HEK293 (cell line): ENCODE measurements around the gene KPNA4.

Experiments used
- CTCF ChIA-PET: fragments of 350-600 bp; formaldehyde crosslinking; extraction: SDS; loops from one replicate; lab custom pipeline; 2021; ENCODE audit warnings: antibody characterized with exemption; lab: Yijun Ruan, JAX
- POLR2A ChIA-PET: fragments of 300-600 bp; formaldehyde crosslinking; extraction: SDS; loops from one replicate; lab custom pipeline; 2020; ENCODE audit warnings: antibody characterized with exemption, inconsistent platforms; lab: Yijun Ruan, JAX
- H3K27ac ChIP-seq: fragments of 200-500 bp; sonication (Bioruptor generic); 2 replicates; pipeline ENCODE4 v1.5.1; 2014; ENCODE audit warnings: low read depth, low read length, control low read depth, inconsistent platforms; ENCODE audit errors: extremely low read depth
- H3K36me3 ChIP-seq, 2 experiments: fragments of 200-500 bp in 1 of 2; sonication (Bioruptor generic) in 1 of 2; 1 replicate in 1 of 2; 2 replicates in 1 of 2; pipeline ENCODE4 v1.5.1; 2014 to 2017; ENCODE audit warnings: inconsistent platforms in 2 of 2, low read length in 2 of 2; ENCODE audit not compliant: control insufficient read depth in 2 of 2, insufficient read depth in 1 of 2
- H3K4me1 ChIP-seq: fragments of 200-500 bp; sonication (Bioruptor generic); 2 replicates; pipeline ENCODE4 v1.5.1; 2014; ENCODE audit warnings: mild to moderate bottlenecking, low read length, inconsistent platforms; ENCODE audit not compliant: control insufficient read depth, insufficient read depth
- H3K4me3 ChIP-seq: 2 replicates; pipeline ENCODE4 v1.5.1; 2011; ENCODE audit warnings: low read depth, mild to moderate bottlenecking, control low read depth, low read length, moderate library complexity
- H3K9me3 ChIP-seq: fragments of 200-500 bp; sonication (Bioruptor generic); 2 replicates; pipeline ENCODE4 v1.5.1; 2014; ENCODE audit warnings: low read depth, low read length, inconsistent platforms; ENCODE audit not compliant: control insufficient read depth, insufficient read depth
- GLIS1 ChIP-seq: fragments of 450-650 bp; formaldehyde crosslinking; IDR thresholded peaks from 2 replicates; pipeline ENCODE4 v1.5.1; 2016; ENCODE audit warnings: missing biosample characterization, missing genetic modification characterization
- PRDM4 ChIP-seq: fragments of 450-650 bp; formaldehyde crosslinking; IDR thresholded peaks from 2 replicates; pipeline ENCODE4 v1.5.1; 2017; ENCODE audit warnings: missing biosample characterization, missing genetic modification characterization
- ZBTB21 ChIP-seq: fragments of 450-650 bp; formaldehyde crosslinking; IDR thresholded peaks from 2 replicates; pipeline ENCODE4 v1.5.1; 2017; ENCODE audit warnings: missing biosample characterization, missing genetic modification characterization
- ZBTB48 ChIP-seq: fragments of 450-650 bp; formaldehyde crosslinking; IDR thresholded peaks from 2 replicates; pipeline ENCODE4 v1.5.1; 2016; ENCODE audit warnings: missing biosample characterization, missing genetic modification characterization
- ZNF16 ChIP-seq: fragments of 450-650 bp; formaldehyde crosslinking; IDR thresholded peaks from 2 replicates; pipeline ENCODE4 v1.5.1; 2016; ENCODE audit warnings: low read depth, missing biosample characterization, missing genetic modification characterization
- ZNF26 ChIP-seq: fragments of 450-650 bp; formaldehyde crosslinking; IDR thresholded peaks from 2 replicates; pipeline ENCODE4 v1.5.1; 2016; ENCODE audit warnings: missing biosample characterization, missing genetic modification characterization
- ZNF354C ChIP-seq: fragments of 450-650 bp; formaldehyde crosslinking; IDR thresholded peaks from 2 replicates; pipeline ENCODE4 v1.5.1; 2016; ENCODE audit warnings: missing biosample characterization, missing genetic modification characterization, low read depth, borderline replicate concordance
- ZNF416 ChIP-seq: fragments of 450-650 bp; formaldehyde crosslinking; IDR thresholded peaks from 2 replicates; pipeline ENCODE4 v1.5.1; 2016; ENCODE audit warnings: missing biosample characterization, missing genetic modification characterization
- ZNF433 ChIP-seq: fragments of 450-650 bp; formaldehyde crosslinking; IDR thresholded peaks from 2 replicates; pipeline ENCODE4 v1.5.1; 2016; ENCODE audit warnings: missing biosample characterization, missing genetic modification characterization, low read depth
- ZNF501 ChIP-seq: fragments of 450-650 bp; formaldehyde crosslinking; IDR thresholded peaks from 2 replicates; pipeline ENCODE4 v1.5.1; 2016; ENCODE audit warnings: missing biosample characterization, missing genetic modification characterization
- ZNF530 ChIP-seq: fragments of 450-650 bp; formaldehyde crosslinking; IDR thresholded peaks from 2 replicates; pipeline ENCODE4 v1.5.1; 2016; ENCODE audit warnings: low read depth, missing biosample characterization, missing genetic modification characterization
- ZNF585B ChIP-seq: fragments of 450-650 bp; formaldehyde crosslinking; IDR thresholded peaks from 2 replicates; pipeline ENCODE4 v1.5.1; 2016; ENCODE audit warnings: missing biosample characterization, missing genetic modification characterization
- ZNF600 ChIP-seq: fragments of 450-650 bp; formaldehyde crosslinking; IDR thresholded peaks from 2 replicates; pipeline ENCODE4 v1.5.1; 2016; ENCODE audit warnings: missing biosample characterization, missing genetic modification characterization
- ZNF610 ChIP-seq: fragments of 450-650 bp; formaldehyde crosslinking; IDR thresholded peaks from 2 replicates; pipeline ENCODE4 v1.5.1; 2016; ENCODE audit warnings: missing biosample characterization, missing genetic modification characterization, borderline replicate concordance
- ZNF623 ChIP-seq: fragments of 450-650 bp; formaldehyde crosslinking; IDR thresholded peaks from 2 replicates; pipeline ENCODE4 v1.5.1; 2016; ENCODE audit warnings: missing biosample characterization, missing genetic modification characterization
- ZNF639 ChIP-seq: fragments of 450-650 bp; formaldehyde crosslinking; IDR thresholded peaks from 2 replicates; pipeline ENCODE4 v1.5.1; 2016; ENCODE audit warnings: missing biosample characterization, missing genetic modification characterization
- ZNF670 ChIP-seq: fragments of 450-650 bp; formaldehyde crosslinking; IDR thresholded peaks from 2 replicates; pipeline ENCODE4 v1.5.1; 2016; ENCODE audit warnings: missing biosample characterization, missing genetic modification characterization, low read depth
- ZNF707 ChIP-seq: fragments of 450-650 bp; formaldehyde crosslinking; IDR thresholded peaks from 2 replicates; pipeline ENCODE4 v1.5.1; 2016; ENCODE audit warnings: missing biosample characterization, missing genetic modification characterization
- ZNF76 ChIP-seq: fragments of 450-650 bp; formaldehyde crosslinking; IDR thresholded peaks from 2 replicates; pipeline ENCODE4; 2016; ENCODE audit warnings: low read depth, missing biosample characterization, missing genetic modification characterization, borderline replicate concordance
- ZNF837 ChIP-seq: fragments of 450-650 bp; formaldehyde crosslinking; IDR thresholded peaks from 2 replicates; pipeline ENCODE4 v1.5.1; 2016; ENCODE audit warnings: missing biosample characterization, missing genetic modification characterization
- TF ChIP-seq, protein P1 (sequence below): fragments of 450-650 bp; formaldehyde crosslinking; IDR thresholded peaks from 2 replicates; pipeline ENCODE4 v1.5.1; 2017; ENCODE audit warnings: missing biosample characterization, mild to moderate bottlenecking, missing genetic modification characterization, moderate library complexity
- TF ChIP-seq, protein P2 (sequence below): fragments of 450-650 bp; formaldehyde crosslinking; IDR thresholded peaks from 2 replicates; pipeline ENCODE4 v1.5.1; 2017; ENCODE audit warnings: missing biosample characterization, missing genetic modification characterization
- TF ChIP-seq, protein P3 (sequence below): sonication (generic); formaldehyde crosslinking; IDR thresholded peaks from 2 replicates; pipeline ENCODE4 v1.8.1; 2022; ENCODE audit warnings: mild to moderate bottlenecking, moderate library complexity, missing genetic modification reagents
- TF ChIP-seq, protein P4 (sequence below): fragments of 450-650 bp; IDR thresholded peaks from 2 replicates; pipeline ENCODE4 v1.5.1; 2018; ENCODE audit warnings: missing biosample characterization, mild to moderate bottlenecking, missing genetic modification characterization

Gene KPNA4

DNA sequence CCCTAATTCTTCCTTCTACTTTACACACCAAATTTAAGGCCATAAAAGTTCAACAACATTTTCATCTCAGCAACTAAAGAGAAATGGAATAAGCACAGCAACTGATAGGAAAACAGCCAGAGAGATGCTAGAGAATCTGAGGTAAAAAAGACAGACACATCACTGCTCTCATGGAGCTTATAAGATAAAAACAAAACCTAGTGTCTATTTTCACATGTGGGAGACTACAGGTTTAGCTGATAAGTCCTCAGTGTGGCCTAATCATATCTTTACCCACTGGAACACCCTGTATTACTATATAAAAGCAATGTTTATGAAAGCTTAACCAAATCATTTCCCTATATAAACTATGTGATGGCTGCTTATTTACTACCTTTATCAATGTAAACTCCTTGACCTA is 33.0 kb downstream of the KPNA4 start:
- ChIA-PET POLR2A (no interaction called here), CTCF (interaction anchor here (0.6 to 0.7 kb wide), 2 partner anchors 44 to 410 kb away, joined by 3 read pairs; no protein-coding TSS in a partner anchor)
- Histone ChIP-seq H3K4me3 (no peak overlapping the region), H3K27ac (no peak overlapping the region), H3K9me3 (no peaks in the 10 kb centered on the region), H3K36me3 (peaks cover 15 to 55% of the 10 kb centered on the region in 2 experiments)
- TF ChIP-seq ZNF433 (tag by site-specific recombination), result no peak
- TF ChIP-seq, protein P1, sequence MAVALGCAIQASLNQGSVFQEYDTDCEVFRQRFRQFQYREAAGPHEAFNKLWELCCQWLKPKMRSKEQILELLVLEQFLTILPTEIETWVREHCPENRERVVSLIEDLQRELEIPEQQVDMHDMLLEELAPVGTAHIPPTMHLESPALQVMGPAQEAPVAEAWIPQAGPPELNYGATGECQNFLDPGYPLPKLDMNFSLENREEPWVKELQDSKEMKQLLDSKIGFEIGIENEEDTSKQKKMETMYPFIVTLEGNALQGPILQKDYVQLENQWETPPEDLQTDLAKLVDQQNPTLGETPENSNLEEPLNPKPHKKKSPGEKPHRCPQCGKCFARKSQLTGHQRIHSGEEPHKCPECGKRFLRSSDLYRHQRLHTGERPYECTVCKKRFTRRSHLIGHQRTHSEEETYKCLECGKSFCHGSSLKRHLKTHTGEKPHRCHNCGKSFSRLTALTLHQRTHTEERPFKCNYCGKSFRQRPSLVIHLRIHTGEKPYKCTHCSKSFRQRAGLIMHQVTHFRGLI (tag by site-specific recombination), result no peak
- no peak for TF ChIP-seq ZNF76 (tag by site-specific recombination)
- TF ChIP-seq ZNF585B, result no peak
- TF ChIP-seq ZNF530 (tag by site-specific recombination), result no peak
- no peak for TF ChIP-seq ZNF600 (tag by site-specific recombination)
- no peak for TF ChIP-seq ZNF670
- TF ChIP-seq ZNF501 (tag by site-specific recombination), result no peak
- no peak for TF ChIP-seq ZNF354C (tag by site-specific recombination)
- no peak for TF ChIP-seq ZBTB21 (tag by site-specific recombination)
- TF ChIP-seq ZNF26, result no peak
- TF ChIP-seq ZNF837 (tag by site-specific recombination), result no peak
- TF ChIP-seq ZBTB48 (tag by site-specific recombination), result no peak
- TF ChIP-seq GLIS1 (tag by site-specific recombination), result no peak
- TF ChIP-seq, protein P2, sequence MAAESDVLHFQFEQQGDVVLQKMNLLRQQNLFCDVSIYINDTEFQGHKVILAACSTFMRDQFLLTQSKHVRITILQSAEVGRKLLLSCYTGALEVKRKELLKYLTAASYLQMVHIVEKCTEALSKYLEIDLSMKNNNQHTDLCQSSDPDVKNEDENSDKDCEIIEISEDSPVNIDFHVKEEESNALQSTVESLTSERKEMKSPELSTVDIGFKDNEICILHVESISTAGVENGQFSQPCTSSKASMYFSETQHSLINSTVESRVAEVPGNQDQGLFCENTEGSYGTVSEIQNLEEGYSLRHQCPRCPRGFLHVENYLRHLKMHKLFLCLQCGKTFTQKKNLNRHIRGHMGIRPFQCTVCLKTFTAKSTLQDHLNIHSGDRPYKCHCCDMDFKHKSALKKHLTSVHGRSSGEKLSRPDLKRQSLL (tag by site-specific recombination), result no peak
- no peak for TF ChIP-seq ZNF16 (tag by site-specific recombination)
- TF ChIP-seq, protein P3, sequence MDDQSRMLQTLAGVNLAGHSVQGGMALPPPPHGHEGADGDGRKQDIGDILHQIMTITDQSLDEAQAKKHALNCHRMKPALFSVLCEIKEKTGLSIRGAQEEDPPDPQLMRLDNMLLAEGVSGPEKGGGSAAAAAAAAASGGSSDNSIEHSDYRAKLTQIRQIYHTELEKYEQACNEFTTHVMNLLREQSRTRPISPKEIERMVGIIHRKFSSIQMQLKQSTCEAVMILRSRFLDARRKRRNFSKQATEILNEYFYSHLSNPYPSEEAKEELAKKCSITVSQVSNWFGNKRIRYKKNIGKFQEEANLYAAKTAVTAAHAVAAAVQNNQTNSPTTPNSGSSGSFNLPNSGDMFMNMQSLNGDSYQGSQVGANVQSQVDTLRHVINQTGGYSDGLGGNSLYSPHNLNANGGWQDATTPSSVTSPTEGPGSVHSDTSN (CRISPR knock-in tag), result no peak
- TF ChIP-seq, all 188 proteins: peak for 0
- H3K4me1 ChIP-seq, result no peaks in the 10 kb centered on the region

- CTCF ChIA-PET, result interaction anchor here (0.6 kb wide), 1 partner anchor 805 kb away, joined by 3 read pairs; no protein-coding TSS in a partner anchor
- H3K27ac ChIP-seq, result no peak overlapping the region
- H3K36me3 ChIP-seq, result peaks cover 15 to 64% of the 10 kb centered on the region in 2 experiments
- H3K4me3 ChIP-seq, result no peak overlapping the region
- no peaks in the 10 kb centered on the region for H3K4me1 ChIP-seq
- POLR2A ChIA-PET, result no interaction called here
- H3K9me3 ChIP-seq, result no peaks in the 10 kb centered on the region
- TF ChIP-seq ZNF707, result no peak
- TF ChIP-seq ZNF416 (tag by site-specific recombination), result no peak
- no peak for TF ChIP-seq ZNF610
- no peak for TF ChIP-seq ZNF623
- TF ChIP-seq ZNF639 (tag by site-specific recombination), result no peak
- TF ChIP-seq, protein P4, sequence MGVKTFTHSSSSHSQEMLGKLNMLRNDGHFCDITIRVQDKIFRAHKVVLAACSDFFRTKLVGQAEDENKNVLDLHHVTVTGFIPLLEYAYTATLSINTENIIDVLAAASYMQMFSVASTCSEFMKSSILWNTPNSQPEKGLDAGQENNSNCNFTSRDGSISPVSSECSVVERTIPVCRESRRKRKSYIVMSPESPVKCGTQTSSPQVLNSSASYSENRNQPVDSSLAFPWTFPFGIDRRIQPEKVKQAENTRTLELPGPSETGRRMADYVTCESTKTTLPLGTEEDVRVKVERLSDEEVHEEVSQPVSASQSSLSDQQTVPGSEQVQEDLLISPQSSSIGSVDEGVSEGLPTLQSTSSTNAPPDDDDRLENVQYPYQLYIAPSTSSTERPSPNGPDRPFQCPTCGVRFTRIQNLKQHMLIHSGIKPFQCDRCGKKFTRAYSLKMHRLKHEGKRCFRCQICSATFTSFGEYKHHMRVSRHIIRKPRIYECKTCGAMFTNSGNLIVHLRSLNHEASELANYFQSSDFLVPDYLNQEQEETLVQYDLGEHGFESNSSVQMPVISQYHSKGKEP (tag by site-specific recombination), result no peak
- TF ChIP-seq PRDM4 (tag by site-specific recombination), result no peak
Observed at GRCh38 chr3:160531311-160531710, 34.1 kb downstream of the KPNA4 start.
